GM21529 (cell line): ENCODE measurements around the gene MTHFD2L.
"Not testable (repeated sequence)": the region's sequence is repeated elsewhere in the genome, so short reads cannot be mapped to it uniquely, and the experiment has no call there.

Experiments
- ATAC-seq: cut with Tn5 transposase; IDR thresholded peaks from one replicate; pipeline ENCODE4 v1.9.1; 2021; ENCODE audit not compliant: unreplicated experiment

MTHFD2L gene

DNA sequence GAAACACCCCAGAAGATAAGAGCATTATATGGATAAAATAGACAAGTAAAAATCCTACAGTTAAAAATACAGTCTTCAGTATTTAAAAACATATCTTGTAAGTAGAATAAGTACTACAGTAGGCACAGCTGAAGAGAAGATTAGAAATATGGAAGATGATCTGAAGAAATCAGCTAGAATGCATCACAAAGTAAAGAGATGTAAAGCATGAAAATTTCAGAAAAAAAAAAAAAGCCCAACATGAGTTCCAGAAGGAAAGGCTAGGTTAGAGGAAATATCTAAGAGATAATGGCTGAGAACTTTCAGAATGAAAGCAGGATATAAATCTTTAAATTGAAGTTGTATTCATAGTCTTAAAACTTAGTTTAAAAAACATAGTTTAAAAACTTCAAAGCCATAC lies 171.4 kb downstream of the MTHFD2L start:
- no peak for ATAC-seq

DNA sequence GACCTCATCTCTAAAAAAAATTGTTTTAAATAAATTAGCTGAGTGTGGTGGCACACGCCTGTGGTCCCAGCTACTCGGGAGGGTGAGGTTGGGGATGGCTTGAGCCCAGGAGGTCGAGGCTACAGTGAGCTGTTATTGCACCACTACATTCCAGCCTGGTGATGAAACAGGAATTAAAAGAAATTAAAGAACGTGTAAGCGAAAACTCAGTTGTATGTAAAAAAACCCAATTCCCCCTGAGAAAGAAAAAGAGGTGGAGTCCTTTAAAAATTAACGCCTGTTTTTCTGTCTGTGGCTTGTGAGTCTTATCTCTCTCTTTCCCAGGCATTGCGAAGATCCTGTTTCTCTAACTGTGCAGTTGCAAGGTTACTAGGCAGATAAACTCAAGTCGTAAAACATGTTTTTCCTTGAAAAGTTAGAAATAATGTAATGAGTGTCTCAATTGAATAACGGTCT lies 172.4 kb downstream of the MTHFD2L start:
- ATAC-seq = no peak

DNA sequence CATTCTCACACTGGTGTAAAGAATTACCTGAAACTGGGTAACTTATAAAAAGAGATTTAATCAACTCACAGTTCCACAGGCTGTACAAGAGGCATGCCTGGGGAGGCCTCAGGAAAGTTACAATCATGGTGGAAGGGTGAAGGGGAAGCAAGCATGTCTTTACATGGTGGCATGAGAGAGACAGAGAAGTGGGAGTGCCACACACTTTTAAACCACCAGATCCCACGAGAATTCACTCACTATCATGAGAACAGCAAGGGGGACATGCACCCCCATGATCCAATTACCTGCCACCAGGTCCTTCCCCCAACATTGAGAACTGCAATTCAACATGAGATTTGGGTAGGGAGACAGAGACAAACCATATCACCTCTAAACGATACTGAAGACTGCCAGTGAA lies 173.3 kb downstream of the MTHFD2L start:
- no peak for ATAC-seq

DNA sequence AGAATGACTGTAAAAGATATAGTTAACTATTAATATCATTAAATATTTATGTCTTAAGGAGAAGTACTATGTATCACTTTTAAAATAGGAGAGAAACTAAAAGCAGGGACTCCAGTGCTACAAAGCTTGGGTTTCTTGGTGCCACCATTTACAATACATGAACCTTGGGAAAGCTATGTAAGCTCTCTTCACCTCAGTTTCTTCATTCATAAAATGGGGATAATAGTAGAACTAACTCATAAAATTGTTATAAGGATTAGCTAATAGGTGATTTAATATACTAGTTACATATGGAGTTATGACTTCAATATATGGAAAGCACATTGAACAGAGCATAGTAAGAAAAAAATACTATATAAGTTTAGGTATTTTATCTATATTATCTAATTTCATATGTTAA lies 174.0 kb downstream of the MTHFD2L start:
- no peak for ATAC-seq

DNA sequence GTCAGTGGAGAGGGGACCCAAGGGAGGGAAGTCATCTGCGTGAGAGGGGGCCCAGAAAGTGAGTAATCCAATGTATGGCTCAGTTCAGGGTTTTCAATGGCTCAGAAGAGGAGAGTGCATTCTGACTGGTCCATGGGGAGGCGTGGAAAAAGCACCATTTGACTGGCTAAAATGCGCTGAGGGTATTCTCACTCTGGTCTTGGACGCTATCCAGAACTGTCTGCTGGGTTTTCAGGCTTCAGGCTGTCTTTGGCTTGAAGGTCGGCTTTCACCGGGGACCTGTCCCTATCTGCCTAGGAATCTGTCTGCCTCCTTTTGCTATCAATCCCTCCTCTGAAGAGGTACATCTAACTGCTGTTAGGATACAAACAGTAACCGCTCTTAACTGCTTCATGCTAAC lies 176.7 kb downstream of the MTHFD2L start:
- ATAC-seq = no peak

DNA sequence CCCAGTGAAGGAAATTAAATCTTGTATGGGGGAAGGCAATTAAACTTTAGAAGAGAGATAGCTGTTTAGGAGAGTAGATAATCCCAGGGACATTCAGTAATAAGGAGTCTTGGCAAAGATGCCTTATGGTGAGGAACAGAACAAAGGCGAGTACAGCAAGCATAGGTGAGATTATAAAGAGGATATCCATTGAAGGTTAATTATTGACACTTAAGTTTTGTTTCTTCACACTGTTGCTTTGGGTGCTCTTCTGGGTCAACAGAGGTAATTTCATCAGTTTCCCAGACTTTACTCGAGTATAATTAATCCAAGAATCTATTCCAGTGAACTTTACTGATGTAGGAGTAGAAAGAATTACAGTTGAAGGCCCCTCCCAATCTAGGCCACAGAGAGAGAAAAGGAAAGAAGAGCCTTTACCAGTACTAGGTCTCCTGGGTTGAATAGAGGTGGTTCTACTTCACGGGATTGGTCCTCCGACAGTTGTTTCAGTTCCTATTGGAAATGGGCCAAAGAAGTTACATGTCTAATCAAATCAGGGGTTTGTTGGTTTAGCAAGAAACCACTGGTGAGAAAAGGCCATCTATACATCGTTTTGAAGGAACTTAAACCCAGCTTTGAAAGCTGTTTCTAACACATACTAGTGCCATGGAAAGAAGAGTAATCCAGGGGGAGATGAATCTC lies 177.6 kb downstream of the MTHFD2L start:
- ATAC-seq = peak; percentile 72

DNA sequence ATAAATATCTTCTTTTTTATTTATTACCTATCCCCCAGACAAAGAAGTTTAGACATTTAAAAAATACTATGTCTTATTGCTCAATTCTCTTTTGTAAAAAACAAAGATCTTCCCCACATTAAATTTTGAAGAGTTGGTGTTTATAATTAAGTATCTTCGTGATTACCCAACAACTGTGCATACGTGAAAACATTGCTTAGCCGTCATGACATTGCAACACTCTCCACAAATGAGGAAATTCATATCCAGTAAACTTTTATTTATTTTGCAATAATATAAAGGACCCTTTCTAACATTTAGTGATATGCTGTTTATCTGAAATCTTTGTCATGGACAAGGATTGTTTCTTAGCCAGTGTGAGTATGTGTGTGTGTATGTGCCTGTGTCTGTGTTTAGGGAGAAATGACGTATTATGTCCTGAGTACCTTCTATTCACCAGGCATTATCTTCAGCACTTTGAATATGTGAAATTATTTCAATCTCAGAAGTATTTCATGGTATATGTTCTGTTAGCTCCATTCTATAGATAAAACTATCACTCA lies 180.9 kb downstream of the MTHFD2L start:
- no peak for ATAC-seq

DNA sequence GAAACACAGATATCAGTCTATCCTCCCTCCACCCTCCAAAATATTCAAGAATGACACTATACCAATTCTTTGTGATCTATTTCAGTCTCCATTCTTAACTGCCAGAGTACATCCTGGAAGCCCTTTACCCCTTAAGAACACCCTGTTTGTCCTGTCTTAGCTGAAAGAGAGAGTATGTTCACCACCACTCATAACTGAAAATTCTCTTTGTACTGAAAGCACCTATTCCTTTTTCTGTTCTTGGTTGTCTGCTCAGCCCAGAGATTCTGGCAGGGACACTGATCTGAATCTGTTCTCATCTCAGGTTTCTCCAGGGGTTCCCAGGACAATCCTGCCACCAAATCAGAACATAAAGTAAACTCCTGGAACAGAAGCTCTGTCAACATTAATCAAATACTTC lies 181.6 kb downstream of the MTHFD2L start:
- ATAC-seq = no peak

DNA sequence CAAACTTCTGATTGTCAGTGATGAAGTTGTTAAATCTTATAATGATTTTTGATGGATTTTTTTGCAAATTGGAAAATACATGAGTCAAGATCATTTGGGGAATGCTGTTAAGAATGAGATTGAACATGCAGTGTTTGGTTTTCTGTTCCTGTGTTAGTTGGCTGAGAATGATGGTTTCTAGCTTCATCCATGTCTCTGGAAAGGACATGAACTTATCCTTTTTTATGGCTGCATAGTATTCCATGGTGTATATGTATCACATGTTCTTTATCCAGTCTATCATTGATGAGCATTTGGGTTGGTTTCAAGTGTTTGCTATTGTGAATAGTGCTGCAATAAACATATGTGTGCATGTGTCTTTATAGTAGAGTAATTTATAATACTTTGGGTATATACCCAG lies 182.5 kb downstream of the MTHFD2L start:
- not testable (repeated sequence) for ATAC-seq

DNA sequence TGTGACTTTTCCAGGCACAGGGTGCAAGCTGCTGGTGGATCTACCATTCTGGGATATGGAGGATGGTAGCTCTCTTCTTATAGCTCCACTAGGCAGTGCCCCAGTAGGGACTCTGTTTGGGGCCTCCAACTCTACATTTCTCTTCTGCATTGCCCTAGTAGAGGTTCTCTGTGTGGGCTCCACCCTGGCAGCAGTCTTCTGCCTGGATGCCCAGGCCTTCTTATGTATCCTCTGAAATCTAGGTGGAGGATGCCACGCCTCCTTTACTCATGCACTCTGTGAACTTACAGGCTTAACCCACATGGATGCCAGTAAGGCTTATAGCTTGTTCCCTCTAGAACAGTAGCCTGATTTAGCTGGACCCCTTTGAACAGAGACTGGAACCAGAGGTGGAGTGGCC lies 186.1 kb downstream of the MTHFD2L start:
- ATAC-seq = no peak
